Heart right ventricle (tissue), 16 donors: Measurements from ENCODE around the gene PTPRN2. TPM values are rescaled to one million over a fixed set of nuclear protein-coding genes. Genes with fewer than 3 reads are reported as not detected.
"Not testable (repeated sequence)": the region's sequence is repeated elsewhere in the genome, so short reads cannot be mapped to it uniquely, and the experiment has no call there.

Experiments
- ATAC-seq, 8 donors: fragments of 200-7000 bp; cut with Tn5 transposase; one replicate each; pipeline ENCODE4 v1.9.1; 2020; ENCODE audit warnings: mild to moderate bottlenecking in 8 of 8, moderate library complexity in 8 of 8, moderate number of reproducible peaks in 1 of 8
- DNase-seq, 2 donors: peaks; one replicate each; pipeline ENCODE4 v3.0.0-alpha.2; 2020
- H3K27ac ChIP-seq, 10 donors: fragments of 200-600 bp; sonication (generic) in 2 of 10; one replicate each; pipeline versions ENCODE4 v1.5.0 to v1.8.0; 2020 to 2022; ENCODE audit warnings: mild to moderate bottlenecking in 3 of 10
- H3K27me3 ChIP-seq, 7 donors: fragments of 200-600 bp; one replicate each; pipeline ENCODE4 v1.8.0; 2021 to 2022; ENCODE audit warnings: mild to moderate bottlenecking in 2 of 7
- H3K36me3 ChIP-seq, 9 donors: fragments of 200-600 bp; sonication (generic) in 1 of 9; one replicate each; pipeline versions ENCODE4 v1.5.0 to v1.8.0; 2020 to 2022; ENCODE audit warnings: mild to moderate bottlenecking in 2 of 9
- H3K4me1 ChIP-seq, 9 donors: fragments of 200-600 bp; sonication (generic) in 1 of 9; one replicate each; pipeline versions ENCODE4 v1.5.0 to v1.8.0; 2020 to 2022; ENCODE audit warnings: mild to moderate bottlenecking in 4 of 9
- H3K4me3 ChIP-seq, 10 donors: fragments of 200-600 bp; sonication (generic) in 2 of 10; one replicate each; pipeline versions ENCODE4 v1.5.0 to v1.8.0; 2020 to 2022; ENCODE audit warnings: mild to moderate bottlenecking in 7 of 10, moderate library complexity in 2 of 10
- H3K9me3 ChIP-seq, 11 donors: fragments of 200-600 bp in 10 of 11; sonication (generic) in 2 of 11; one replicate each; pipeline versions ENCODE4 v1.5.0 to v1.8.0; 2013 to 2022; ENCODE audit warnings: mild to moderate bottlenecking in 2 of 11, control low read depth in 1 of 11, moderate library complexity in 1 of 11
- WGBS, 2 donors: extraction: QIAGEN DNeasy Blood & Tissue Kit; methylation state at CpG; one replicate each; pipeline ENCODE4 v1.1.7; 2013; ENCODE audit warnings: inconsistent platforms in 1 of 2; 5-methylcytosine and 5-hydroxymethylcytosine counted together
- intact Hi-C, 10 donors: fragments of 100-400 bp; cut with DNase I; formaldehyde crosslinking; loops; one replicate each; pipeline versions ENCODE4 v1.11.1 to v1.14.2; 2022
- polyA plus RNA-seq, 2 donors: library from polyadenylated mRNA; stranded (reverse); fragments of 200-250 nt; gene quantifications; one replicate each; pipeline ENCODE4 v1.2.3, GENCODE V29; 2013
- total RNA-seq, 10 donors: library from RNA; stranded (reverse); fragmentation: NEBNext Ultra II Directional in 3 of 10; extraction: Animal tissue kit (Norgen Biotek cat#: 25700) in 3 of 10; gene quantifications; one replicate each; pipeline versions ENCODE4 v1.2.1 to v1.2.4, GENCODE V29; 2021 to 2023
- TF ChIP-seq, protein P1 (sequence below), 9 donors: fragments of 200-600 bp; sonication (generic) in 2 of 9; IDR thresholded peaks; one replicate each; pipeline versions ENCODE4 v1.5.0 to v1.8.0; 2021 to 2022; ENCODE audit warnings: antibody characterized with exemption in 9 of 9, mild to moderate bottlenecking in 5 of 9, moderate library complexity in 1 of 9
- donor health status: Arrhythmogenic right ventricular cardiomyopathy.
- donor health status: ischemic (EF 13 %, LVEDD 7.1; RV severe dilation, severe dysfunction).
- donor health status: healthy with polysubstance abuse.
- donor health status: DM: no; HTN: yes; CAD: no.
- donor health status: DM: no; HTN: no; CAD: no.
- donor health status: ischemic (EF 25% LVEDD 6.9; RV normal size, moderate dysfunction).
- donor health status: ischemic (EF 25% LVEDD 5.7; RV mildly dilated, moderate dysfunction).
- donor health status: healthy.
- donor health status: DM: yes; HTN: yes; CAD: no.
- donor health status: Ischemic cardiomyopathy.
- donor health status: ischemic (EF 35%, LVEDD 5.7; RV mildly dilated, moderate dysfunction).
- donor health status: nonischemic (EF 11% LVEDD 7.7; RV severe dilation, severe dysfunction).
- donor health status: DM: yes; HTN: yes; CAD: no.
- donor health status: PGD.
- donor health status: ischemic (EF 29% LVEDD 5.4; RV normal size, mild dysfunction).
- donor health status: nonischemic (EF 23%, LVEDD 6.1; RV moderate dilation, normal function).

PTPRN2 gene
- total and polyA plus RNA-seq, 12 donors, result 0.82 to 1.8 (median 1.3) TPM

DNA sequence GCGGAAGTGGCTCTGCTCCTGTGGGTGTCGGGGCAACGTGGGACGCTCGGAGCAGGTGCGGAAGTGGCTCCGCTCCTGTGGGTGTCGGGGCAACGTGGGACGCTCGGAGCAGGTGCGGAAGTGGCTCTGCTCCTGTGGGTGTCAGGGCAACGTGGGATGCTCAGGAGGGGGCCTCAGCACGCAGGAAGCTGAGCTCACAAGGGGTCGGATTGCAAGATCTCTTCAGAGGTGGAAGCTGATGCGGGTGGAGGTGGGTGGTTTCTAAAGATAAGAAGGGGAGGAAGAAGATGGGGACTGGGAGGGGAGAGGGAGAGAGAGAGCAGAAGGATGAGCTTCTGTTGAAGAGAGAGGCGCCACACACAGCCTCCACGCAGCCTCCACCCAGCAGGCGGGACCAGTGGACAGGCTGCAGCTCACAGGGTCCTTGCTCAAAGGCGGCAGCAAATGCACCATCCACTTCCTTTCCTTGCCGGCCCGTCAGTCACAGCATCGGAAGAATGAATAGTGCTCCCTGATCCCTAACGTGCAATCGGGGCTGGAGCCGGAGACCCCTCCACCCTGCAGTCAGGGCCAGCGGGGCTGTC, 78.7 kb downstream of the PTPRN2 start:
- WGBS, 2 donors, result 73 to 78% methylated on average over 18 to 26 of the region's 27 CpGs
- intact Hi-C loops, result no loop called here
- no peak for ATAC-seq

DNA sequence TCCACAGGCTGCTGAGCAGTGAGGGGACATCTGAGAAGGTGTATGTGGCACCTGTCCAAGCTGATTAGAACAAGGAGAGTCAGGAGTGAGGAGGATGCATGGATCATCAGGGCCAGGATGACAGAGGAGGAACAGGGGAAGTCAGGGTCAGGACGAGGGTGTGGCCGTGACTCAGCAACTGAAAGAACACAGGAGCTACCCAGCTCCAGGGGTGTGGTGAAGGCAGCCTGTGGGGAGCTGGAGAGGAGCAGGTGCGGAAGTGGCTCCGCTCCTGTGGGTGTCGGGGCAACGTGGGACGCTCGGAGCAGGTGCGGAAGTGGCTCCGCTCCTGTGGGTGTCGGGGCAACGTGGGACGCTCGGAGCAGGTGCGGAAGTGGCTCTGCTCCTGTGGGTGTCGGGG, 79.3 kb downstream of the PTPRN2 start:
- DNase-seq, intact Hi-C loops: not testable (repeated sequence)

More for the DNA sequence above, 78.7 kb downstream of the PTPRN2 start:
- Histone ChIP-seq H3K27ac (no peak overlapping the region), H3K36me3 (no peaks in the 10 kb centered on the region), H3K4me1 (no peaks in the 10 kb centered on the region), H3K4me3 (no peak overlapping the region), H3K9me3 (peaks cover 0 to 53% (median 14%) of the 10 kb centered on the region in 11 donors), H3K27me3 (peaks cover 0 to 22% (median 5%) of the 10 kb centered on the region in 7 donors)
- TF ChIP-seq, protein P1, sequence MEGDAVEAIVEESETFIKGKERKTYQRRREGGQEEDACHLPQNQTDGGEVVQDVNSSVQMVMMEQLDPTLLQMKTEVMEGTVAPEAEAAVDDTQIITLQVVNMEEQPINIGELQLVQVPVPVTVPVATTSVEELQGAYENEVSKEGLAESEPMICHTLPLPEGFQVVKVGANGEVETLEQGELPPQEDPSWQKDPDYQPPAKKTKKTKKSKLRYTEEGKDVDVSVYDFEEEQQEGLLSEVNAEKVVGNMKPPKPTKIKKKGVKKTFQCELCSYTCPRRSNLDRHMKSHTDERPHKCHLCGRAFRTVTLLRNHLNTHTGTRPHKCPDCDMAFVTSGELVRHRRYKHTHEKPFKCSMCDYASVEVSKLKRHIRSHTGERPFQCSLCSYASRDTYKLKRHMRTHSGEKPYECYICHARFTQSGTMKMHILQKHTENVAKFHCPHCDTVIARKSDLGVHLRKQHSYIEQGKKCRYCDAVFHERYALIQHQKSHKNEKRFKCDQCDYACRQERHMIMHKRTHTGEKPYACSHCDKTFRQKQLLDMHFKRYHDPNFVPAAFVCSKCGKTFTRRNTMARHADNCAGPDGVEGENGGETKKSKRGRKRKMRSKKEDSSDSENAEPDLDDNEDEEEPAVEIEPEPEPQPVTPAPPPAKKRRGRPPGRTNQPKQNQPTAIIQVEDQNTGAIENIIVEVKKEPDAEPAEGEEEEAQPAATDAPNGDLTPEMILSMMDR (IDR thresholded peaks at IDR 0.05), result no peak
- DNase-seq, result no peak

DNA sequence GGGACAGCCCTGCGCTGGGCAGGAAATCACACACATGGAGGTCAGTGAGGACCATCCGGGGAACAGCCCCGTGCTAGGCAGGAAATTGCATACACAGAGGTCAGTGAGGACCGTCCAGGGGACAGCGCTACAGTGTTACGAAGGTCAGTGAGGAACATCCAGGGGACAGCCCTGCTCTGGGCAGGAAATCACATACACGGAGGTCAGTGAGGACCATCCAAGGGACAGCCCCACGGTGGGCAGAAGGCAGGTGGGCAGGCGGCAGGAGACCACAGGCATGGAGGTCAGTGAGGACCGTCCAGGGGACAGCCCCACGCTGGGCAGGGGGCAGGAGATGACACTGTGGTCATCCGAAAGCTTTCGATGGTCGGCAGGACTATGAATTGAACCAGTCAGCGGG, 79.7 kb downstream of the PTPRN2 start:
- Histone ChIP-seq H3K4me1 (no peaks in the 10 kb centered on the region), H3K4me3 (no peak overlapping the region), H3K9me3 (peaks cover 0 to 47% (median 14%) of the 10 kb centered on the region in 11 donors), H3K36me3 (no peaks in the 10 kb centered on the region), H3K27ac (no peak overlapping the region), H3K27me3 (peaks cover 0 to 31% (median 8%) of the 10 kb centered on the region in 7 donors)
- ATAC-seq (no peak), DNase-seq (no peak)
- WGBS, 2 donors, result 75% methylated on average over 15 of the region's 15 CpGs
- TF ChIP-seq, protein P1 (IDR thresholded peaks at IDR 0.05), result no peak
- intact Hi-C loops, result no loop called here

More for the DNA sequence above, 79.3 kb downstream of the PTPRN2 start:
- Histone ChIP-seq H3K27me3 (peaks cover 0 to 28% (median 8%) of the 10 kb centered on the region in 7 donors), H3K9me3 (peaks cover 0 to 51% (median 14%) of the 10 kb centered on the region in 11 donors)
- not testable (repeated sequence) for H3K4me3 ChIP-seq, H3K4me1 ChIP-seq, ATAC-seq, H3K36me3 ChIP-seq, H3K27ac ChIP-seq
- 89 to 92% methylated on average over 9 to 11 of the region's 16 CpGs for WGBS, 2 donors

DNA sequence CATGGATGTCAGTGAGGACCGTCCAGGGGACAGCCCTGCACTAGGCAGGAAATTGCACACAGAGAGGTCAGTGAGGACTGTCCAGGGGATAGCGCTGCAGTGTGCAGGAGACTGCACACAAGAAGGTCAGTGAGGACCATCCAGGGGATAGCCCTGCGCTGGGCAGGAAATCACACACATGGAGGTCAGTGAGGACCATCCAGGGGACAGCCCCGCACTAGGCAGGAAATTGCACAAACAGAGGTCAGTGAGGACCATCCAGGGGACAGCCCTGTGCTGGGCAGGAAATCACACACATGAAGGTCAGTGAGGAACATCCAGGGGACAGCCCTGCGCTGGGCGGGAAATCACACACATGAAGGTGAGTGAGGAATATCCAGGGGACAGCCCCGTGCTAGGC, 80.4 kb downstream of the PTPRN2 start:
- not testable (repeated sequence) for DNase-seq, H3K4me3 ChIP-seq
- peaks cover 0 to 39% (median 14%) of the 10 kb centered on the region in 11 donors for H3K9me3 ChIP-seq

DNA sequence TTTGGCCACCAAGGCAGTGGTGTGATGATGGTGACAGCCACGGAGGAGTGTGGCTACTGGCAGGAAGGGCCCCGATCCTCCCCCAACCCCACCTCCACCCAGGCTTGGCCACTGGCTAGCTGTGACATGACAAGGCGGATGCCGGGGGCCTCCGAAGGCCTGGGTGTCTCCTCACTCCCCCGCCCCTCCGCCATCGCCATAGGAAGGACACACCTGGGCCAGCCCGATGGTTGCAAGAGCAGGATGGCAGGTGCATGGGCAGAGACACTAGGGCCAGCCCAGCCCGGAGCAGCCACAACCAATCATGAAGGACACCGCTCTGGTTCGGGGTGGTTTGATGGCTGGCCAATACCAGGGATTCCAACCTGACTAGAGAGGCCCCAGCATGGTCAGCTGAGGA, 81.0 kb downstream of the PTPRN2 start:
- peaks cover 0 to 38% (median 13%) of the 10 kb centered on the region in 7 donors for H3K27me3 ChIP-seq
- intact Hi-C loops, result no loop called here

More for the DNA sequence above, 80.4 kb downstream of the PTPRN2 start:
- WGBS, 2 donors, result 64 to 71% methylated on average over 7 of the region's 7 CpGs
- ATAC-seq, H3K36me3 ChIP-seq, H3K4me1 ChIP-seq, intact Hi-C loops, H3K27ac ChIP-seq: not testable (repeated sequence)
- peaks cover 0 to 35% (median 8%) of the 10 kb centered on the region in 7 donors for H3K27me3 ChIP-seq

More for the DNA sequence above, 81.0 kb downstream of the PTPRN2 start:
- H3K4me3 ChIP-seq, result no peak overlapping the region
- H3K36me3 ChIP-seq, result no peaks in the 10 kb centered on the region
- H3K27ac ChIP-seq, result no peak overlapping the region
- TF ChIP-seq, protein P1 (IDR thresholded peaks at IDR 0.05), result no peak
- WGBS, 2 donors, result 94 to 96% methylated on average over 12 of the region's 12 CpGs
- DNase-seq, result no peak
- no peaks in the 10 kb centered on the region for H3K4me1 ChIP-seq
- no peak for ATAC-seq
- peaks cover 0 to 34% (median 10%) of the 10 kb centered on the region in 11 donors for H3K9me3 ChIP-seq
